HG02571 (cell line): ENCODE results near the gene MAPK9.
A peak's percentile ranks its signal among the peaks of the same experiment; 100 is the strongest.

ENCODE experiments used
- ATAC-seq: cut with Tn5 transposase; IDR thresholded peaks from one replicate; pipeline ENCODE4 v1.9.1; 2021; ENCODE audit warnings: mild to moderate bottlenecking, moderate library complexity; ENCODE audit not compliant: unreplicated experiment

Gene MAPK9

GRCh38 chr5:180291943-180292831 lies at the start of gene MAPK9:
Gene MAPK9 (minus strand): TSS chr5:180292083. CDS start chr5:180280561, 11,522 bp downstream.
- peak; percentile 79 for ATAC-seq

GRCh38 chr5:180341595-180341994 lies 49.7 kb upstream of the MAPK9 start:
- no peak for ATAC-seq

- no peak for ATAC-seq
Measured at GRCh38 chr5:180340856-180341255, 49.0 kb upstream of the MAPK9 start.

- ATAC-seq, result no peak
Measured at GRCh38 chr5:180339583-180340183, 47.8 kb upstream of the MAPK9 start.

- no peak for ATAC-seq
Measured at GRCh38 chr5:180338001-180338707, 46.3 kb upstream of the MAPK9 start.

- no peak for ATAC-seq
Measured at GRCh38 chr5:180336234-180337020, 44.5 kb upstream of the MAPK9 start.

GRCh38 chr5:180335614-180336233 lies 43.8 kb upstream of the MAPK9 start:
- no peak for ATAC-seq

- no peak for ATAC-seq
Measured at GRCh38 chr5:180334751-180335613, 43.1 kb upstream of the MAPK9 start.

- ATAC-seq, result no peak
Measured at GRCh38 chr5:180334176-180334575, 42.3 kb upstream of the MAPK9 start.

- no peak for ATAC-seq
Measured at GRCh38 chr5:180333661-180334060, 41.8 kb upstream of the MAPK9 start.

- no peak for ATAC-seq
Measured at GRCh38 chr5:180332861-180333260, 41.0 kb upstream of the MAPK9 start.

GRCh38 chr5:180332051-180332517 lies 40.2 kb upstream of the MAPK9 start:
- ATAC-seq, result no peak

GRCh38 chr5:180331647-180331950 lies 39.7 kb upstream of the MAPK9 start:
- no peak for ATAC-seq

- ATAC-seq, result no peak
Measured at GRCh38 chr5:180330810-180331646, 39.1 kb upstream of the MAPK9 start.

- ATAC-seq, result no peak
Measured at GRCh38 chr5:180330270-180330648, 38.4 kb upstream of the MAPK9 start.

GRCh38 chr5:180329606-180330269 lies 37.9 kb upstream of the MAPK9 start:
- no peak for ATAC-seq

GRCh38 chr5:180329138-180329435 lies 37.2 kb upstream of the MAPK9 start:
- ATAC-seq, result no peak
